GM12873 (cell line): Measurements from ENCODE around the gene MUC3A.

Source experiments
- CTCF ChIP-seq: IDR thresholded peaks from 2 replicates; pipeline ENCODE4 v1.5.1; 2012; ENCODE audit warnings: low read depth, mild to moderate bottlenecking, moderate library complexity, low read length, control low read depth; ENCODE audit not compliant: insufficient read depth; ENCODE audit errors: missing control alignments

MUC3A gene

DNA sequence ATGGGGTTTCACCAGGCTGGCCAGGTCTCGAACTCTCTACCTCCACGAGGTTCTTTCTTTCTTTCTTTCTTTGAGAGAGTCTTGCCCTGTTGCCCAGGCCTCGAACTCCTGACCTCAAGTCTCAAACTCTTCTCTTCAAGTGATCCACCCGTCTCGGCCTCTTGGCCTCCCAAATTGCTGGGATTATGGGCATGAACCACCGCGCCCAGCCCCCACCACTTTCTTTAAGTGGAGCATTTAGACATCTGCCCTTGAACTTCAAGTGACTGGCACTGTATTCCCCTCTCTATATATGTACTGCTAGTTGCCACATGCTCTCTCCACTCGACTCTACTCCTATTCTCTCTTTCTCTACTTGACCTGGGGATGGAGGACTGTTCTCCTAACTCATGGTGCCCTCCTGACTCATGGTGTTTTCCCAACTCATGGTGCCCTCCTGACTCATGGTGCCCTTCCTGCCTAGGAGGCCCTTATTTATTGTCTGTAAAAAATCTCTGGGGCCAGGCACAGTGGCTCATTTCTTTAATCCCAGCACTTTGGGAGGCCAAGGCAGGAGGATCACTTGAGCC, 34.4 kb upstream of the MUC3A start:
- TF ChIP-seq CTCF, result no peak

GRCh38 chr7:100921039-100921438, 28.3 kb upstream of the MUC3A start:
- no peak for TF ChIP-seq CTCF

GRCh38 chr7:100929808-100930174, 19.5 kb upstream of the MUC3A start:
- no peak for TF ChIP-seq CTCF

DNA sequence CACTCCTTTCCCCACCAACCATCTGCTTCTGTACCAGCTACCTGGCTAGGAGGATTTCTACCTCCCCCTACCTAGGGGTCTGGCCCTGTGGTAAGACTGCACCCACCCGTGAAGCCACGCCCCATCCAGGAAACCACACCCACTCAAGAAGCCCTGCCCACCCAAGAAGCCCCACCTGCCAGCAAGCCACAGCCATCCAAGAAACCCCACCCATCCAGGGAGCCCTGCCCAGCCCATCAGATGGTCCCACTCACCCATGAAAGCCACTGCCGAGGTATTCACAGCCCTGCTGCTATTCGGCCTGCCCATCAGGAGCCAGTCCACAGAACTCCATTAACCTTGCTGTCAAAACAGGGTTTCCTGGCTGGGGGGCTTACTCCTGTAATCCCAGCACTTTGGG, 15.6 kb upstream of the MUC3A start:
- TF ChIP-seq CTCF, result no peak

- TF ChIP-seq CTCF, result no peak
These were observed 7.1 kb upstream of the MUC3A start for GRCh38 chr7:100942045-100942774.

DNA sequence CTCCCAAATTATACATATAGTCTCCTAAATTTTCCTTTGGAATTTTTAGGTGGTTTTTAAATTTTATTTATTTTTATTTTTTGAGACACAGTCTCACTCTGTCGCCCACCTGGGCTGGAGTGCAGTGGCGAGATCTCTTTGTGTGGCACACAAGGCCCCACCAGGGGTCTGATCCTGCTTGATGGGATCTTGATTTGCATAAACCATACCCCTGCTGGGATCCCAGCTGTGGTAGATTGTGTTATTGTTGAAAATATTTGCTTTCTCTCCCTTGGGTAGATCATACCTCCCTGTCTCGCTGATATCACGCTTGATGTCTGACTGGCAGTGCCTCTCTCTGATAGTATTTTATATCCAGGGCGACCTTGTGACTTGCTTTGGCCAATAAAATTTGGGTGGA, 5.6 kb upstream of the MUC3A start:
- TF ChIP-seq CTCF, result no peak

GRCh38 chr7:100944138-100944537, 5.2 kb upstream of the MUC3A start:
- no peak for TF ChIP-seq CTCF
